ENCODE data around the gene ZIC2.

GRCh38 chr13:99953138-99953755 is 28.3 kb upstream of the ZIC2 start:
- no peak for TF ChIP-seq CTCF (IDR thresholded peaks at IDR 0.05 in 2 of 3, conservative IDR thresholded peaks at IDR 0.05 in 1 of 3; ENCODE audit: borderline replicate concordance in 1 of 3, insufficient read depth in 1 of 3, low read depth in 2 of 3, low read length in 2 of 3)
- TF ChIP-seq POLR2AphosphoS5 (IDR thresholded peaks at IDR 0.05; ENCODE audit: low read depth, low read length) = no peak
- no peak for TF ChIP-seq ZFX (IDR thresholded peaks at IDR 0.05)
- TF ChIP-seq ELF1 (IDR thresholded peaks at IDR 0.05; ENCODE audit: borderline replicate concordance, low read depth) = no peak
- TF ChIP-seq EZH2 (IDR thresholded peaks at IDR 0.05) = no peak

Measured in HCT116 (cell line).